Hepatocyte (in vitro differentiated cells): Measurements from ENCODE around the gene RGS10. TPM values are rescaled to one million over a fixed set of nuclear protein-coding genes. Genes with fewer than 3 reads are reported as not detected.

Experiments used
- DNase-seq: peaks from one replicate; pipeline ENCODE4 v3.0.0-alpha.2; 2016; ENCODE audit warnings: low spot score
- H2AFZ ChIP-seq: fragments of 200-600 bp; sonication (generic); 2 replicates; pipeline ENCODE4 v1.6.0; 2016; ENCODE audit warnings: antibody characterized with exemption, mild to moderate bottlenecking
- H3K27ac ChIP-seq: fragments of 200-600 bp; sonication (generic); 2 replicates; pipeline ENCODE4 v1.5.1; 2016; ENCODE audit warnings: mild to moderate bottlenecking
- H3K27me3 ChIP-seq: fragments of 200-600 bp; sonication (generic); 2 replicates; pipeline ENCODE4 v1.6.1; 2016
- H3K36me3 ChIP-seq: fragments of 200-600 bp; sonication (generic); replicated peaks from 2 replicates; pipeline ENCODE4 v1.5.1; 2016; ENCODE audit warnings: low read depth; ENCODE audit not compliant: insufficient read depth
- H3K4me1 ChIP-seq: fragments of 200-600 bp; sonication (generic); 2 replicates; pipeline ENCODE4 v1.5.1; 2016; ENCODE audit warnings: mild to moderate bottlenecking, moderate library complexity; ENCODE audit not compliant: insufficient read depth
- H3K4me2 ChIP-seq: fragments of 200-600 bp; sonication (generic); 2 replicates; pipeline ENCODE4 v1.6.0; 2016
- H3K4me3 ChIP-seq: fragments of 200-600 bp; sonication (generic); 2 replicates; pipeline ENCODE4 v1.5.1; 2016; ENCODE audit warnings: mild to moderate bottlenecking
- H3K79me2 ChIP-seq: fragments of 200-600 bp; sonication (generic); 2 replicates; pipeline ENCODE4 v1.6.0; 2017; ENCODE audit warnings: mild to moderate bottlenecking
- H3K9me2 ChIP-seq: fragments of 200-600 bp; sonication (generic); replicated peaks from 2 replicates; pipeline ENCODE4 v1.6.0; 2017; ENCODE audit warnings: mild to moderate bottlenecking; ENCODE audit not compliant: insufficient read depth
- H3K9me3 ChIP-seq: fragments of 200-600 bp; sonication (generic); 2 replicates; pipeline ENCODE4 v1.5.1; 2016; ENCODE audit warnings: low read depth, mild to moderate bottlenecking
- H4K20me1 ChIP-seq: fragments of 200-600 bp; sonication (generic); 2 replicates; pipeline ENCODE4 v1.6.0; 2016; ENCODE audit warnings: mild to moderate bottlenecking; ENCODE audit not compliant: insufficient read depth, poor library complexity, severe bottlenecking
- EZH2 ChIP-seq: fragments of 200-600 bp; sonication (generic); IDR thresholded peaks from 2 replicates; pipeline ENCODE4 v1.6.1; 2016; ENCODE audit warnings: antibody characterized with exemption, mild to moderate bottlenecking, borderline replicate concordance
- EZH2phosphoT487 ChIP-seq: fragments of 200-600 bp; sonication (generic); IDR thresholded peaks from one replicate; pipeline ENCODE4 v1.6.1; 2018; ENCODE audit warnings: antibody characterized with exemption, mild to moderate bottlenecking, low read depth, moderate library complexity; ENCODE audit not compliant: unreplicated experiment, severe bottlenecking
- WGBS: methylation state at CpG from one replicate; pipeline ENCODE4 v1.1.6; 2016; ENCODE audit warnings: low lambda C conversion rate; ENCODE audit errors: missing lambda C conversion rate; 5-methylcytosine and 5-hydroxymethylcytosine counted together
- polyA plus RNA-seq: library from polyadenylated mRNA; unstranded; fragments of >200 nt; fragmentation: Nextera tagmentation; extraction: Ambion mirVana; gene quantifications from 2 replicates; pipeline ENCODE4 v1.2.1, GENCODE V29; 2016
- total RNA-seq: library from RNA; depleted of rRNA; stranded (reverse); fragments of >200 nt; gene quantifications from 2 replicates; pipeline ENCODE4 v1.2.3, GENCODE V29; 2014
- TF ChIP-seq, protein P1 (sequence below): fragments of 200-600 bp; sonication (generic); IDR thresholded peaks from 2 replicates; pipeline ENCODE4 v1.5.1; 2016; ENCODE audit warnings: antibody characterized with exemption, mild to moderate bottlenecking; ENCODE audit not compliant: poor library complexity

The RGS10 gene
- total and polyA plus RNA-seq, 2 experiments from 2014 or later, result 5.4 to 8.4 TPM

DNA sequence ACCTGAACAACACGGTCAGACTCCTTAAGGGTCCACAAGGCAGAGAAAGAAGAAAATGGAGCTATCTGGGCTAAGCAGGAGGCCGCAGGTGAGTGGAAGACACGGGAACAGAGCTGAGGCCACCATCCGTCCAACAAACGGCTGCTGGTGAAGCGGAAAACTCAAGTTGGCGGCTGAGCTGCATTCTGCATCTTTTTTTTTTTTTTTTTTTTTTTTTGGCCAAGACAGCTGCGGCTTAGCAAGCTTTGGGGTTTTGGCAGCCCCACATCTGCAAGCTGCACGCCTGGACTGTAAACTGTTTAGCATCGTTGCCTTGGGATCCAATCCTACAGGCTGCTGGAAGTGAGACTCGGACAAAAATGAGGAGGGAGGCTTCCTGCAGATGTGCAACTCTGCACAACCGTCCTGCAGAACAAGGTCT lies 37.4 kb downstream of the RGS10 start:
- Histone ChIP-seq H4K20me1 (no peaks in the 10 kb centered on the region), H3K9me3 (no peaks in the 10 kb centered on the region), H3K4me2 (no peak overlapping the region), H3K79me2 (no peaks in the 10 kb centered on the region), H3K4me3 (no peak overlapping the region), H3K36me3 (no peaks in the 10 kb centered on the region), H2AFZ (no peak overlapping the region), H3K9me2 (no peaks in the 10 kb centered on the region), H3K27ac (no peak overlapping the region), H3K27me3 (no peaks in the 10 kb centered on the region), H3K4me1 (no peaks in the 10 kb centered on the region)
- no peak for DNase-seq
- 73% methylated on average over 12 of the region's 12 CpGs for WGBS
- TF ChIP-seq EZH2 (no peak), EZH2phosphoT487 (no peak)

DNA sequence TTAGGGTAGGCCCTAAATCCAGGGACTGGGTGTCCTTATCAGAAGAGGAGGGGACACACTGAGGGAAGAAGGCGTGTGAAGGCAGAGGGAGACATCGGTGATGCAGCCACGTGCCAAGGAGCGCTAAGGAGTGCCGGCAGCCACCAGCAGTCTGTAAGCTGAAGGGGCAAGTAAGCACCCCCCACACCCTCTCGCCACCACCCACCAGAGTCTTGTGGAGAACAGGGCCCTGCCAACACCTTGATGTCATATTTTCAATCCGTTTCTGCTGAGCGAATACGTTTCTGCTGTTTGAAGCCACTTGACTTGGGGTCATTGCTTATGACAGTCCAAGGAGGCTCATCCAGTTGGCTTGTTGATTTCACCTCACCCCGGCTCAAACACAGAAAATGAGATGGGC lies 37.9 kb downstream of the RGS10 start:
- Histone ChIP-seq H2AFZ (no peak overlapping the region), H3K4me1 (peaks cover 3% of the 10 kb centered on the region), H3K4me3 (no peak overlapping the region), H3K27me3 (no peaks in the 10 kb centered on the region), H3K36me3 (no peaks in the 10 kb centered on the region), H4K20me1 (no peaks in the 10 kb centered on the region), H3K9me2 (no peaks in the 10 kb centered on the region), H3K9me3 (no peaks in the 10 kb centered on the region), H3K27ac (no peak overlapping the region), H3K79me2 (no peaks in the 10 kb centered on the region), H3K4me2 (no peak overlapping the region)
- DNase-seq, result no peak
- TF ChIP-seq, protein P1, sequence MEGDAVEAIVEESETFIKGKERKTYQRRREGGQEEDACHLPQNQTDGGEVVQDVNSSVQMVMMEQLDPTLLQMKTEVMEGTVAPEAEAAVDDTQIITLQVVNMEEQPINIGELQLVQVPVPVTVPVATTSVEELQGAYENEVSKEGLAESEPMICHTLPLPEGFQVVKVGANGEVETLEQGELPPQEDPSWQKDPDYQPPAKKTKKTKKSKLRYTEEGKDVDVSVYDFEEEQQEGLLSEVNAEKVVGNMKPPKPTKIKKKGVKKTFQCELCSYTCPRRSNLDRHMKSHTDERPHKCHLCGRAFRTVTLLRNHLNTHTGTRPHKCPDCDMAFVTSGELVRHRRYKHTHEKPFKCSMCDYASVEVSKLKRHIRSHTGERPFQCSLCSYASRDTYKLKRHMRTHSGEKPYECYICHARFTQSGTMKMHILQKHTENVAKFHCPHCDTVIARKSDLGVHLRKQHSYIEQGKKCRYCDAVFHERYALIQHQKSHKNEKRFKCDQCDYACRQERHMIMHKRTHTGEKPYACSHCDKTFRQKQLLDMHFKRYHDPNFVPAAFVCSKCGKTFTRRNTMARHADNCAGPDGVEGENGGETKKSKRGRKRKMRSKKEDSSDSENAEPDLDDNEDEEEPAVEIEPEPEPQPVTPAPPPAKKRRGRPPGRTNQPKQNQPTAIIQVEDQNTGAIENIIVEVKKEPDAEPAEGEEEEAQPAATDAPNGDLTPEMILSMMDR, result no peak
- no peak for TF ChIP-seq EZH2
- WGBS, result 96% methylated on average over 10 of the region's 10 CpGs

DNA sequence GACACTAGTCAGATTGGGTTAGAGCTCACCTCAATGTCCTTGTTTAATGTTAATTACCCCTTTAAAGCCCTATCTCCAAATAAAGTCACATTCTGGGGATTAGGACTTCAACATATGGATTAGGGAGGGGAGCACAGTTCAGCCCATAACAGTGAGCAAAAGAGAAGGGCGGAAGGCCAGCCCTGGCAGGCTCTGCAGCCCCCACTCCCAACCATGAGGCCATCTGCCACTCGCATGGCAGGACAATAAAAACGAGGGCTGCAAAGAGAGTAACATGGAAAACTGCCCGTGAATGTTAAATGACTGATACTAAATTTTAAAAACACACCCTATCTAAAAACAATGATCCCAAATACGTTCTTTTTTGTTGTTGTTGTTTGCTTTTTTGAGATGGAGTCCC lies 38.7 kb downstream of the RGS10 start:
- no peaks in the 10 kb centered on the region for H3K27me3 ChIP-seq
- no peaks in the 10 kb centered on the region for H3K9me2 ChIP-seq
- no peaks in the 10 kb centered on the region for H4K20me1 ChIP-seq
- H3K4me1 ChIP-seq, result peaks cover 5% of the 10 kb centered on the region
- no peak overlapping the region for H3K27ac ChIP-seq
- H3K4me3 ChIP-seq, result no peak overlapping the region
- no peak overlapping the region for H2AFZ ChIP-seq
- H3K79me2 ChIP-seq, result no peaks in the 10 kb centered on the region
- TF ChIP-seq, protein P1, result no peak
- TF ChIP-seq EZH2phosphoT487 (no peak), EZH2 (no peak)
- H3K36me3 ChIP-seq, result no peaks in the 10 kb centered on the region
- DNase-seq, result no peak
- H3K9me3 ChIP-seq, result no peaks in the 10 kb centered on the region
- WGBS, result 88% methylated on average over 5 of the region's 5 CpGs
- no peak overlapping the region for H3K4me2 ChIP-seq

DNA sequence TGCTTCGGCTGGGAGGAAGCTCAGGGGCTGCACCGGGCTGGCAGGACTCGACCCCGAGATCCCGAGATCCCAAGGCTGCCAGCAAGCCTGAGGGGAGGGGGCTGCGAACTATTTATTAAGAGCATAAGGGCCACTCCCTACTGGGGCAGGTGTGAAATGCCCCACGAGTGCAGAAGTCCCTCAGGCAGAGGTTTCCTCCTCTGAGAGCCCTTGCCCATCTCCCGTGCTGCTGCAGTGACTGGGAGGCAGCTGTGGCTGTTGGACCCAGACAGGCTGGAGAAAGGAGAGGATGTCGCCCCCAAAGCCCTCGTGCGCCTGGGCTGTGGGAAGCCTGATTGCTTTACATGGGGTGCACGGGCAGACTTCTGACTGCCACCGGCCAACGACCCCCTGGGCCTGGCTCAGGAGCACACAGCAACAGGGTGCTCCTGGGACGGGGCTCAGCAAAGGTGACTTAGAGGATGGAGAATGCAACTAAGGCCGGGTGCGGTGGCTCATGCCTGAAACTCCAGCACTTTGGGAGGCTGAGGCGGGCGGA lies 39.8 kb downstream of the RGS10 start:
- no peak for DNase-seq
- WGBS, result 72% methylated on average over 19 of the region's 19 CpGs

More for the DNA sequence above, 39.8 kb downstream of the RGS10 start:
- Histone ChIP-seq H3K9me3 (no peaks in the 10 kb centered on the region), H3K4me2 (no peak overlapping the region), H3K79me2 (no peaks in the 10 kb centered on the region), H3K27me3 (no peaks in the 10 kb centered on the region), H3K4me3 (no peak overlapping the region), H3K27ac (no peak overlapping the region), H3K9me2 (no peaks in the 10 kb centered on the region), H2AFZ (no peak overlapping the region), H4K20me1 (no peaks in the 10 kb centered on the region), H3K36me3 (no peaks in the 10 kb centered on the region), H3K4me1 (peaks cover 5% of the 10 kb centered on the region)
- TF ChIP-seq EZH2 (no peak), EZH2phosphoT487 (no peak)
- TF ChIP-seq, protein P1, result no peak
